Heart left ventricle (tissue), 13 donors: Measurements from ENCODE around the gene TRIM5.

Source experiments
- POLR2A ChIP-seq, 2 donors: fragments of 450-650 bp; IDR thresholded peaks; one replicate each; pipeline ENCODE4 v1.6.1; 2017; ENCODE audit warnings: antibody characterized with exemption in 2 of 2, mild to moderate bottlenecking in 2 of 2, moderate library complexity in 2 of 2
- TF ChIP-seq, protein P1 (sequence below), 12 donors: fragments of 200-600 bp; sonication (generic) in 4 of 12; IDR thresholded peaks; one replicate each; pipeline versions ENCODE4 v1.5.0 to v1.8.0; 2018 to 2022; ENCODE audit warnings: antibody characterized with exemption in 12 of 12, mild to moderate bottlenecking in 5 of 12
- donor health status: ischemic (EF 13 %, LVEDD 7.1; RV severe dilation, severe dysfunction).
- donor health status: DM: no; HTN: yes; CAD: no.
- donor health status: DM: no; HTN: no; CAD: no.
- donor health status: ischemic (EF 25% LVEDD 6.9; RV normal size, moderate dysfunction).
- donor health status: ischemic (EF 25% LVEDD 5.7; RV mildly dilated, moderate dysfunction).
- donor health status: ischemic (EF 35%, LVEDD 5.7; RV mildly dilated, moderate dysfunction).
- donor health status: nonischemic (EF 11% LVEDD 7.7; RV severe dilation, severe dysfunction).
- donor health status: DM: yes; HTN: yes; CAD: no.
- donor health status: PGD.
- donor health status: ischemic (EF 29% LVEDD 5.4; RV normal size, mild dysfunction).
- donor health status: nonischemic (EF 23%, LVEDD 6.1; RV moderate dilation, normal function).

DNA sequence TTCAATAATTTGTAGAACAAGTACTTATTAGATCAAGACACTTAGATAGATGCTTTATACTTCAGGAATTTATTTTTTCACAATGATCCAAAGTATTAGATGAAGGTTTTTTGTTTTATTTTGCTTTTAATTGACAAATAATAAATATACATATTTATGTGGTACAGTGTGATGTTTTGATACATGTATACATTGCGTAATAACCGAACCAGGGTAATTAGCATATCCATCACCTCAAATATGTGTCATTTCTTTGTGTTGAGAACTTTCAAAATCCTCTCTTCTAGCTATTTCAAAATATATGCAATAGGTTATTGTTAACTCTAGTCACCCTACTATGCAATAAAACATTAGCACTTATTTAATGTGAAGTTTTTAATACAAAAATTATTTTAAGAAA lies 21.4 kb downstream of the TRIM5 start:
- TF ChIP-seq, protein P1, sequence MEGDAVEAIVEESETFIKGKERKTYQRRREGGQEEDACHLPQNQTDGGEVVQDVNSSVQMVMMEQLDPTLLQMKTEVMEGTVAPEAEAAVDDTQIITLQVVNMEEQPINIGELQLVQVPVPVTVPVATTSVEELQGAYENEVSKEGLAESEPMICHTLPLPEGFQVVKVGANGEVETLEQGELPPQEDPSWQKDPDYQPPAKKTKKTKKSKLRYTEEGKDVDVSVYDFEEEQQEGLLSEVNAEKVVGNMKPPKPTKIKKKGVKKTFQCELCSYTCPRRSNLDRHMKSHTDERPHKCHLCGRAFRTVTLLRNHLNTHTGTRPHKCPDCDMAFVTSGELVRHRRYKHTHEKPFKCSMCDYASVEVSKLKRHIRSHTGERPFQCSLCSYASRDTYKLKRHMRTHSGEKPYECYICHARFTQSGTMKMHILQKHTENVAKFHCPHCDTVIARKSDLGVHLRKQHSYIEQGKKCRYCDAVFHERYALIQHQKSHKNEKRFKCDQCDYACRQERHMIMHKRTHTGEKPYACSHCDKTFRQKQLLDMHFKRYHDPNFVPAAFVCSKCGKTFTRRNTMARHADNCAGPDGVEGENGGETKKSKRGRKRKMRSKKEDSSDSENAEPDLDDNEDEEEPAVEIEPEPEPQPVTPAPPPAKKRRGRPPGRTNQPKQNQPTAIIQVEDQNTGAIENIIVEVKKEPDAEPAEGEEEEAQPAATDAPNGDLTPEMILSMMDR (IDR thresholded peaks at IDR 0.05): no peak
- TF ChIP-seq POLR2A (IDR thresholded peaks at IDR 0.05): no peak
